Transverse colon (tissue), 3 donors: ENCODE results near the gene IL1A.

Experiments
- CTCF ChIP-seq, 5 experiments: fragments of 200-600 bp in 3 of 5; fragments of 450-650 bp in 2 of 5; sonication (generic) in 3 of 5; IDR thresholded peaks; 1 replicate in 2 of 5; 2 replicates in 3 of 5; pipeline ENCODE4 v1.5.1; 2016 to 2017; ENCODE audit warnings: antibody characterized with exemption in 5 of 5, inconsistent platforms in 3 of 5, mild to moderate bottlenecking in 2 of 5, moderate library complexity in 1 of 5
- EP300 ChIP-seq: sonication (generic); formaldehyde crosslinking; IDR thresholded peaks from one replicate; pipeline ENCODE4 v1.6.1; 2017; ENCODE audit warnings: antibody characterized with exemption, low read depth
- POLR2A ChIP-seq: fragments of 450-650 bp; IDR thresholded peaks from one replicate; pipeline ENCODE4 v1.6.1; 2016; ENCODE audit warnings: antibody characterized with exemption, mild to moderate bottlenecking, moderate library complexity

- TF ChIP-seq CTCF (IDR thresholded peaks at IDR 0.05) (no peak), POLR2A (no peak), EP300 (no peak)
These were observed 12.2 kb upstream of the IL1A start for GRCh38 chr2:112796486-112796885.
